Upper lobe of left lung (tissue), 6 donors: Measurements from ENCODE around the gene SCGB1A1. TPM values are rescaled to one million over a fixed set of nuclear protein-coding genes. Genes with fewer than 3 reads are reported as not detected.
A peak's percentile ranks its signal among the peaks of the same experiment; 100 is the strongest.

ENCODE experiments used
- ATAC-seq, 2 donors: fragments of 200-7000 bp; cut with Tn5 transposase; one replicate each; pipeline ENCODE4 v1.9.1; 2022; ENCODE audit warnings: mild to moderate bottlenecking in 2 of 2, moderate library complexity in 2 of 2; ENCODE audit not compliant: low FRiP score in 2 of 2
- DNase-seq, 2 donors: peaks; one replicate each; pipeline ENCODE4 v3.0.0-alpha.2; 2019 to 2020
- H3K27ac ChIP-seq, 4 donors: fragments of 200-600 bp; sonication (generic); one replicate each; pipeline ENCODE4 v1.5.1; 2016 to 2019
- H3K27me3 ChIP-seq, 4 donors: fragments of 200-600 bp; sonication (generic); one replicate each; pipeline ENCODE4 v1.5.1; 2017 to 2019
- H3K36me3 ChIP-seq, 4 donors: fragments of 200-600 bp; sonication (generic); one replicate each; pipeline ENCODE4 v1.5.1; 2016 to 2019
- H3K4me1 ChIP-seq, 4 donors: fragments of 200-600 bp; sonication (generic); one replicate each; pipeline ENCODE4 v1.5.1; 2018 to 2019
- H3K4me3 ChIP-seq, 4 donors: fragments of 200-600 bp; sonication (generic); one replicate each; pipeline ENCODE4 v1.5.1; 2017 to 2019; ENCODE audit warnings: mild to moderate bottlenecking in 2 of 4, moderate library complexity in 1 of 4
- H3K9me3 ChIP-seq, 4 donors: fragments of 200-600 bp; sonication (generic); one replicate each; pipeline ENCODE4 v1.5.1; 2018 to 2019
- EP300 ChIP-seq, 4 donors: sonication (generic); formaldehyde crosslinking; IDR thresholded peaks; one replicate each; pipeline ENCODE4 v1.5.1; 2017; ENCODE audit warnings: antibody characterized with exemption in 4 of 4, control low read depth in 2 of 4
- POLR2A ChIP-seq, 4 donors: fragments of 450-650 bp; IDR thresholded peaks; one replicate each; pipeline ENCODE4 v1.5.1; 2016 to 2017; ENCODE audit warnings: antibody characterized with exemption in 4 of 4, mild to moderate bottlenecking in 2 of 4
- POLR2AphosphoS5 ChIP-seq, 2 donors: sonication (generic); formaldehyde crosslinking; IDR thresholded peaks; one replicate each; pipeline ENCODE4 v1.5.1; 2017; ENCODE audit warnings: antibody characterized with exemption in 2 of 2
- WGBS, 2 donors: methylation state at CpG; one replicate each; pipeline ENCODE4 v1.1.5; 2017 to 2018; 5-methylcytosine and 5-hydroxymethylcytosine counted together
- total RNA-seq, 6 donors: library from RNA; depleted of rRNA in 4 of 6; stranded (reverse); fragments of >200 nt in 4 of 6; gene quantifications; one replicate each; pipeline versions ENCODE4 v1.1.0 to v1.2.1, GENCODE V29; 2016 to 2021
- TF ChIP-seq, protein P1 (sequence below), 6 experiments: fragments of 450-650 bp in 4 of 6; fragments of 200-600 bp in 2 of 6; sonication (generic) in 2 of 6; IDR thresholded peaks; one replicate each; pipeline ENCODE4 v1.5.1; 2016 to 2019; ENCODE audit warnings: antibody characterized with exemption in 6 of 6
- donor health status: DM: no; HTN: no; CAD: no; lungs with moderate emphysema.
- donor health status: DM: no; HTN: yes; CAD: no; lungs with severe emphysema.

The SCGB1A1 gene
- total RNA-seq, 6 donors from 2014 or later, result 85.4 to 2,572 (median 1,269) TPM

DNA sequence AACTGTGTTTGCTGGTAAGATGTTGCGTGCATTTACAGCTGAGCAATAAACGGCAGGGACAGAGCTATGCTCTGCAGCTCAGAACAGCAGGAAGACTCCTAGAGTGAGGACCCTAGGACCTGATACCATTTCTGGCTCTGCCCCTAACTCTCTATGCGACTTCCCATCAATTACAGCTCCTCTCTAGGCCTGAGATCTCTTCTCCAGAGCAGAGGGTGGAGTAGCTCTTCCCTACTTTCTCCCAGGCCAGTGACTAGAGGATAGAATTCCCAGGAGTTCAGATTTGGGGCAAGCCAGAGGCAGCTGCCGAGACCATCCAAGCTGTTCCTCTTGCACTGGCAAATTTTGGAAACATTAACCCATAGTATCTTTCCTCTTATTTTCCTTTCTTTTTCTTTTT, 12.8 kb upstream of the SCGB1A1 start:
- 66 to 73% methylated on average over 4 of the region's 4 CpGs for WGBS, 2 donors
- no peaks in the 10 kb centered on the region for H3K27me3 ChIP-seq
- no peak overlapping the region for H3K4me3 ChIP-seq
- DNase-seq, result no peak
- H3K27ac ChIP-seq, result no peak overlapping the region
- no peaks in the 10 kb centered on the region for H3K9me3 ChIP-seq
- H3K4me1 ChIP-seq, result peaks cover 15 to 19% (median 18%) of the 10 kb centered on the region in 4 donors
- no peak for ATAC-seq
- H3K36me3 ChIP-seq, result no peaks in the 10 kb centered on the region
- TF ChIP-seq POLR2AphosphoS5 (IDR thresholded peaks at IDR 0.05), result no peak
- TF ChIP-seq, protein P1, sequence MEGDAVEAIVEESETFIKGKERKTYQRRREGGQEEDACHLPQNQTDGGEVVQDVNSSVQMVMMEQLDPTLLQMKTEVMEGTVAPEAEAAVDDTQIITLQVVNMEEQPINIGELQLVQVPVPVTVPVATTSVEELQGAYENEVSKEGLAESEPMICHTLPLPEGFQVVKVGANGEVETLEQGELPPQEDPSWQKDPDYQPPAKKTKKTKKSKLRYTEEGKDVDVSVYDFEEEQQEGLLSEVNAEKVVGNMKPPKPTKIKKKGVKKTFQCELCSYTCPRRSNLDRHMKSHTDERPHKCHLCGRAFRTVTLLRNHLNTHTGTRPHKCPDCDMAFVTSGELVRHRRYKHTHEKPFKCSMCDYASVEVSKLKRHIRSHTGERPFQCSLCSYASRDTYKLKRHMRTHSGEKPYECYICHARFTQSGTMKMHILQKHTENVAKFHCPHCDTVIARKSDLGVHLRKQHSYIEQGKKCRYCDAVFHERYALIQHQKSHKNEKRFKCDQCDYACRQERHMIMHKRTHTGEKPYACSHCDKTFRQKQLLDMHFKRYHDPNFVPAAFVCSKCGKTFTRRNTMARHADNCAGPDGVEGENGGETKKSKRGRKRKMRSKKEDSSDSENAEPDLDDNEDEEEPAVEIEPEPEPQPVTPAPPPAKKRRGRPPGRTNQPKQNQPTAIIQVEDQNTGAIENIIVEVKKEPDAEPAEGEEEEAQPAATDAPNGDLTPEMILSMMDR (IDR thresholded peaks at IDR 0.05), result no peak
- TF ChIP-seq EP300 (IDR thresholded peaks at IDR 0.05), result no peak
- TF ChIP-seq POLR2A (IDR thresholded peaks at IDR 0.05), result no peak

DNA sequence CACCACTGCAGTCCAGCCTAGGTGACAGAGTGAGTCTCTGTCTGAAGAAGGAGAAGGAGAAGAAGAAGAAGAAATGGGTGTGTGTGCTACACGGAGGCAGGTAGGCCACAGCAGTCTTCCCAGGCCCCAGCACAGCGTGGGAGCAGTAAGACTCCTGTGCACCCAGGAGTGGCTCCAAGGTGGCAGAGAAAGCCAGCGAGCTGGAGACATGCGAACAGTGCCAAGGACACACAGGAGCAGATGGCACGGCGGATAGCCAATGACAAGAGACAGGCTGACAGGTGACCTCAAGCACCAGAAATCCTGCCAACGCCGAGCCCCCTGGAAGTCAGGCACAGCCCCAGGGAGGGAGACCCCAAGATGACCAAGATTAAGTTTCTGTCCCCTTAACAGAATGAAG, 9.0 kb upstream of the SCGB1A1 start:
- H3K27me3 ChIP-seq, result no peaks in the 10 kb centered on the region
- no peaks in the 10 kb centered on the region for H3K36me3 ChIP-seq
- H3K9me3 ChIP-seq, result no peaks in the 10 kb centered on the region
- no peak overlapping the region for H3K4me3 ChIP-seq
- no peak overlapping the region for H3K27ac ChIP-seq
- ATAC-seq (no peak), DNase-seq (no peak)
- 91 to 92% methylated on average over 8 of the region's 8 CpGs for WGBS, 2 donors
- no peak for TF ChIP-seq POLR2A (IDR thresholded peaks at IDR 0.05)
- no peak for TF ChIP-seq POLR2AphosphoS5 (IDR thresholded peaks at IDR 0.05)
- no peak for TF ChIP-seq EP300 (IDR thresholded peaks at IDR 0.05)
- TF ChIP-seq, protein P1 (IDR thresholded peaks at IDR 0.05), result no peak
- no peaks in the 10 kb centered on the region for H3K4me1 ChIP-seq

DNA sequence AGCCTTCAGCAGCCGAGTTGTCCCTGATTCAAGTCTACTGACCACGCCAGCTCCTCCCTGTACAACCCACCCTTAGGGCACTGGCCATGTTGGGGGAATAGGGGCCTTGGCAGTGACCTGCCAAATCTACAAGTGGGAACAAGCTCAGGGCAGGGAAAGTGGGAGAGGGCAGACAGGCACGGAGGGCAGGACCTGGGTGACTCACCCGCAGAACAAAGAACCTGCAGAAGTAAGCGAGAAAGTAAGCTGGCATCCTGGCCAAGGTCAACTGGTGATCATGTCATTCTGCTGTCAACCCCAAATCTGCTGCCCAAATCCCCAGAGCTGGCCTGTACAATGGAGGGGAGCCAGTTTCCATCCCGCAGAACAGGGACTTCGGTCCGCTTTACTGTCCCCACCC, 7.9 kb upstream of the SCGB1A1 start:
- H3K4me3 ChIP-seq, result no peak overlapping the region
- WGBS, 2 donors, result 83 to 92% methylated on average over 4 to 8 of the region's 8 CpGs
- no peaks in the 10 kb centered on the region for H3K36me3 ChIP-seq
- no peaks in the 10 kb centered on the region for H3K27me3 ChIP-seq
- no peak overlapping the region for H3K27ac ChIP-seq
- ATAC-seq, result no peak
- no peak for DNase-seq
- TF ChIP-seq EP300 (IDR thresholded peaks at IDR 0.05), result no peak
- no peak for TF ChIP-seq POLR2A (IDR thresholded peaks at IDR 0.05)
- TF ChIP-seq, protein P1 (IDR thresholded peaks at IDR 0.05), result no peak
- TF ChIP-seq POLR2AphosphoS5 (IDR thresholded peaks at IDR 0.05), result no peak
- no peaks in the 10 kb centered on the region for H3K9me3 ChIP-seq
- no peaks in the 10 kb centered on the region for H3K4me1 ChIP-seq

DNA sequence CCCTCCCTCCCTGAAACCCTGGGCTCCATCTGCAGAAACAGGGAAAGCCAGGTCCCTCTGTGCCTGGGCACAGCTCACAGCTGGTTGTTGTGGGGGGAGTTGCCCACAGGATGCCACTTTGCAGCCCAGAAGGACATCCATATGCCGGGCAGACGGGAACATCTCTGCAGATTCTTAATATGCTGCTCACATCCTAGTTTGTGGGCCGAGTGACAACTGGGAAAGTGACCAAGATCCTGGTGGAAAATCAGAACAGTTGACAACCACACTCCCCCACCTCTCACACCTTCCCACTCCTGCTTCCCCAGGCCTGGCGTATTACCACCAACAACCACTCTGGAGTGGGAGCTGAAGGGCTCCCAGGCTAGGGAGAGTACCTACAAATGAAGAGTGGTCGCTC, 7.3 kb upstream of the SCGB1A1 start:
- 83 to 91% methylated on average over 3 to 5 of the region's 5 CpGs for WGBS, 2 donors
- no peaks in the 10 kb centered on the region for H3K4me1 ChIP-seq
- no peak overlapping the region for H3K27ac ChIP-seq
- H3K4me3 ChIP-seq, result no peak overlapping the region
- no peak for TF ChIP-seq EP300 (IDR thresholded peaks at IDR 0.05)
- TF ChIP-seq POLR2A (IDR thresholded peaks at IDR 0.05), result no peak
- no peak for TF ChIP-seq POLR2AphosphoS5 (IDR thresholded peaks at IDR 0.05)
- TF ChIP-seq, protein P1 (IDR thresholded peaks at IDR 0.05), result no peak
- ATAC-seq, result no peak
- no peaks in the 10 kb centered on the region for H3K27me3 ChIP-seq
- H3K9me3 ChIP-seq, result no peaks in the 10 kb centered on the region
- DNase-seq, result no peak
- no peaks in the 10 kb centered on the region for H3K36me3 ChIP-seq

DNA sequence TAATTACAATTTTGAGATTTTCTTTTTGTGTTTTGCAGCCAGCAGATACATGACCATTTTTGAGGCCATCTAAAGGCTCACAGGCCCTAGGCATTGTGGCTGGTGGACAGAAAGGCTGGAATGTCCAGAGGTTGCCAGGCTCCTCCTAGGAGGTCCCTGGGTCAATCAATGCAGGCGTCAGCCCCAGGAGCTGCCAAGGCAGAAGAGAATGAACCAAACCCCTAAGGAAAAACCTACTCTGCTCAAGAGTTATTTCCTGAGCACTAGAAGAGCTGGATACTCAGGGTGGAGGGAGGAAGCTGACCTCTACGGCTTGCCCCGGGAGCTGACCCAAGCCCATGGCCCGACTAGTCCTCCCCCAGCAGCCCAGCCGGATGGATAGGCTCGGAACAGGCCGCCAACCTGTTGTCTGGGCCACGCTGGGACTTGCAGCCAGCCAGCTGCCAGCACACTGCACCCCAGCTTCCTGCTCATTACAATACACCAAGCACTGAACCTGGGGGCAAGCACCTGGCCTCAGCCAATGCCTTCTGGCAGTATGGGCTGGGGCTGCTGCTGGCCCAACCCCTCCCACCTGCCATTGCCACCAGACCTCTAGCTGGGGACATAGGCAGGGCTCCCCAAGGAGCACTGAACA, 5.7 kb upstream of the SCGB1A1 start:
- TF ChIP-seq POLR2AphosphoS5 (IDR thresholded peaks at IDR 0.05) (no peak), POLR2A (IDR thresholded peaks at IDR 0.05) (no peak), EP300 (IDR thresholded peaks at IDR 0.05) (no peak)
- TF ChIP-seq, protein P1 (IDR thresholded peaks at IDR 0.05), result no peak
- Histone ChIP-seq H3K27me3 (no peaks in the 10 kb centered on the region), H3K4me1 (no peaks in the 10 kb centered on the region), H3K4me3 (no peak overlapping the region), H3K9me3 (no peaks in the 10 kb centered on the region), H3K36me3 (no peaks in the 10 kb centered on the region), H3K27ac (peak overlapping the region in 1 of 4 donors; percentile 51)
- ATAC-seq (peak; percentile 13 to 36), DNase-seq (peak in 1 of 2 donors; percentile 65)
- 59 to 79% methylated on average over 5 to 8 of the region's 8 CpGs for WGBS, 2 donors
